GM12878 (cell line): ENCODE measurements around the gene ASNSD1. TPM values are rescaled to one million over a fixed set of nuclear protein-coding genes. Genes with fewer than 3 reads are reported as not detected.

Experiments
- ATAC-seq: fragments of 200-7000 bp; cut with Tn5 transposase; 3 replicates; pipeline ENCODE4 v1.9.1; 2020; ENCODE audit warnings: mild to moderate bottlenecking, moderate library complexity
- BruUV-seq: library from RNA; stranded (reverse); fragments of 400-500 nt; replicated peaks from 2 replicates; lab custom pipeline; 2021; lab: Mats Ljungman, UMichigan
- CTCF ChIA-PET: fragments of 300-600 bp; sonication (Branson Sonifier 250); formaldehyde crosslinking; extraction: SDS; loops from one replicate; lab custom pipeline; 2021; ENCODE audit warnings: inconsistent platforms; lab: Yijun Ruan, JAX
- POLR2A ChIA-PET: fragments of 350-600 bp; formaldehyde crosslinking; extraction: SDS; loops from one replicate; lab custom pipeline; 2021; ENCODE audit warnings: inconsistent platforms; lab: Charles Lee
- RAD21 ChIA-PET: fragments of 300-600 bp; sonication (Branson Sonifier 250); formaldehyde crosslinking; loops from one replicate; lab custom pipeline; 2023; ENCODE audit warnings: antibody characterized with exemption; ENCODE audit not compliant: unreplicated experiment; lab: Charles Lee
- SMC1A ChIA-PET: fragments of 300-600 bp; sonication (Branson Sonifier 250); formaldehyde crosslinking; loops from one replicate; lab custom pipeline; 2023; ENCODE audit not compliant: unreplicated experiment, uncharacterized antibody; lab: Charles Lee
- DNase-seq: peaks from one replicate; pipeline ENCODE4 v3.0.0-alpha.2; 2011; ENCODE audit warnings: low read depth, low spot score
- FAIRE-seq: peaks from 3 replicates; lab custom pipeline; 2011; peaks lifted over from hg19 to GRCh38; lab: Jason Lieb, UNC
- H2AFZ ChIP-seq: 2 replicates; pipeline ENCODE4 v1.6.0; 2011; ENCODE audit warnings: low read depth, low read length, control low read depth; ENCODE audit not compliant: control insufficient read depth
- H3K27ac ChIP-seq: 2 replicates; pipeline ENCODE4 v1.5.1; 2011; ENCODE audit warnings: control low read depth; ENCODE audit not compliant: control insufficient read depth, insufficient read depth
- H3K27me3 ChIP-seq, 2 experiments: replicated peaks in 1 of 2; 2 replicates each; pipeline versions ENCODE4 v1.6.0 to v1.6.1; 2011; ENCODE audit warnings: low read length in 1 of 2; ENCODE audit not compliant: control insufficient read depth in 2 of 2, insufficient read depth in 2 of 2
- H3K36me3 ChIP-seq, 2 experiments: 2 replicates each; pipeline ENCODE4 v1.5.1; 2011; ENCODE audit warnings: low read length in 1 of 2; ENCODE audit not compliant: control insufficient read depth in 2 of 2, insufficient read depth in 2 of 2
- H3K4me1 ChIP-seq: 2 replicates; pipeline ENCODE4 v1.6.1; 2011; ENCODE audit warnings: mild to moderate bottlenecking, low read length, moderate library complexity, mixed read lengths; ENCODE audit not compliant: control insufficient read depth, insufficient read depth
- H3K4me2 ChIP-seq: 2 replicates; pipeline ENCODE4 v1.6.0; 2011; ENCODE audit warnings: control low read depth; ENCODE audit not compliant: control insufficient read depth, insufficient read depth
- H3K4me3 ChIP-seq: fragments of 200-600 bp; sonication (generic); 2 replicates; pipeline ENCODE4 v1.5.1; 2016
- H3K79me2 ChIP-seq: 2 replicates; pipeline ENCODE4 v1.6.0; 2011; ENCODE audit warnings: low read length; ENCODE audit not compliant: control insufficient read depth, insufficient read depth
- H3K9ac ChIP-seq: 2 replicates; pipeline ENCODE4 v1.8.0; 2011; ENCODE audit warnings: low read length, control low read depth, mixed read lengths; ENCODE audit not compliant: control insufficient read depth, insufficient read depth
- H3K9me3 ChIP-seq: replicated peaks from 3 replicates; pipeline ENCODE4 v1.5.1; 2011; ENCODE audit warnings: mild to moderate bottlenecking, low read length; ENCODE audit not compliant: control insufficient read depth, insufficient read depth
- H4K20me1 ChIP-seq: 2 replicates; pipeline ENCODE4 v1.6.0; 2011; ENCODE audit not compliant: control insufficient read depth, insufficient read depth
- CBFB ChIP-seq: IDR thresholded peaks from 2 replicates; pipeline ENCODE4 v1.6.1; 2016; ENCODE audit warnings: antibody characterized with exemption, low read depth
- CTCF ChIP-seq, 3 experiments: IDR thresholded peaks in 2 of 3; conservative IDR thresholded peaks in 1 of 3; 2 replicates each; pipeline ENCODE4 v1.5.1; 2011; ENCODE audit warnings: low read depth in 3 of 3, low read length in 3 of 3, mild to moderate bottlenecking in 3 of 3, control low read depth in 2 of 3, moderate library complexity in 2 of 3, inconsistent platforms in 1 of 3, mixed read lengths in 1 of 3; ENCODE audit not compliant: control insufficient read depth in 2 of 3, insufficient read depth in 1 of 3; ENCODE audit errors: extremely low read depth in 1 of 3
- HDAC6 ChIP-seq: fragments of 200-600 bp; sonication (generic); IDR thresholded peaks from one replicate; pipeline ENCODE4 v1.8.0; 2017; ENCODE audit warnings: antibody characterized with exemption; ENCODE audit not compliant: unreplicated experiment
- POU2F2 ChIP-seq: IDR thresholded peaks from 3 replicates; pipeline ENCODE4 v1.6.1; 2011; ENCODE audit warnings: low read depth, mild to moderate bottlenecking, low read length, borderline replicate concordance
- RAD51 ChIP-seq: fragments of 450-650 bp; IDR thresholded peaks from 2 replicates; pipeline ENCODE4 v1.6.1; 2016; ENCODE audit warnings: moderate library complexity, mild to moderate bottlenecking, inconsistent platforms
- REST ChIP-seq: IDR thresholded peaks from 2 replicates; pipeline ENCODE4 v1.6.1; 2012; ENCODE audit warnings: mild to moderate bottlenecking, low read depth, low read length
- ZBTB40 ChIP-seq: fragments of 450-650 bp; IDR thresholded peaks from 2 replicates; pipeline ENCODE4 v1.6.1; 2016; ENCODE audit warnings: mild to moderate bottlenecking, moderate library complexity, borderline replicate concordance
- ZNF592 ChIP-seq: fragments of 450-650 bp; IDR thresholded peaks from 2 replicates; pipeline ENCODE4 v1.6.1; 2017; ENCODE audit warnings: mild to moderate bottlenecking, moderate library complexity
- ZNF622 ChIP-seq: fragments of 450-650 bp; IDR thresholded peaks from 2 replicates; pipeline ENCODE4 v1.6.1; 2017; ENCODE audit warnings: mild to moderate bottlenecking, inconsistent platforms
- WGBS: methylation state at CpG from one replicate; pipeline ENCODE4 v1.1.6; 2016; ENCODE audit warnings: low lambda C conversion rate; ENCODE audit not compliant: insufficient replicate concordance, insufficient coverage; ENCODE audit errors: missing lambda C conversion rate; 5-methylcytosine and 5-hydroxymethylcytosine counted together
- in situ Hi-C: fragments of 300-500 bp; cut with MboI; formaldehyde crosslinking; loops from 9 replicates; pipeline ENCODE4 v1.14.3; 2018; ENCODE audit warnings: mixed read lengths
- intact Hi-C: fragments of 100-400 bp; cut with micrococcal nuclease; formaldehyde crosslinking; loops from one replicate; pipeline ENCODE4 v1.14.2; 2022; ENCODE audit not compliant: unreplicated experiment
- polyA plus RNA-seq, 11 experiments: library from polyadenylated mRNA; depleted of rRNA in 4 of 11; unstranded in 6 of 11; stranded (reverse) in 5 of 11; fragments of >200 nt; fragmentation: Nextera tagmentation in 4 of 11; fragmentation: Illumina TruSeq in 1 of 11; extraction: Ambion mirVana in 4 of 11; extraction: Trizol in 1 of 11; gene quantifications; 1 replicate in 1 of 11; 2 replicates in 10 of 11; pipeline versions ENCODE4 v1.2.1 to v1.2.3, GENCODE V29; 2011 to 2016; ENCODE audit warnings: inconsistent platforms in 2 of 11, missing spikeins in 2 of 11, low read depth in 1 of 11
- total RNA-seq, 4 experiments: library from RNA; depleted of rRNA in 3 of 4; stranded (reverse); fragments of >200 nt in 3 of 4; fragmentation: Illumina TruSeq in 1 of 4; extraction: Trizol in 1 of 4; gene quantifications; 2 replicates each; pipeline versions ENCODE4 v1.2.1 to v1.2.3, GENCODE V29; 2013 to 2021

Gene ASNSD1
- total and polyA plus RNA-seq, 10 of the 15 experiments (the other 5 are each of a cell fraction or from before 2014, with no cell fraction given): 39.1 to 89.8 (median 72.1) TPM

- POLR2A ChIA-PET: no interaction called here
- TF ChIP-seq RAD51 (no peak), REST (no peak), ZNF622 (no peak), CTCF (IDR thresholded peaks at IDR 0.05 in 2 of 3, conservative IDR thresholded peaks at IDR 0.05 in 1 of 3; ENCODE audit: control insufficient read depth in 2 of 3, extremely low read depth in 1 of 3, insufficient read depth in 1 of 3, low read depth in 3 of 3, low read length in 3 of 3) (peak in 2 of 3 experiments; percentile 26 to 29; a peak in 4 of 6 replicates), CBFB (no peak), ZBTB40 (no peak), HDAC6 (no peak), POU2F2 (no peak), ZNF592 (no peak)
Observed at GRCh38 chr2:189633392-189633811, 27.9 kb upstream of the ASNSD1 start.

More at GRCh38 chr2:189633392-189633811, 27.9 kb upstream of the ASNSD1 start:
- Histone ChIP-seq H3K4me3 (no peak overlapping the region), H2AFZ (no peak overlapping the region), H3K4me2 (no peak overlapping the region), H3K27me3 (no peaks in the 10 kb centered on the region), H3K79me2 (no peaks in the 10 kb centered on the region), H3K27ac (no peak overlapping the region), H3K9ac (no peak overlapping the region), H4K20me1 (no peaks in the 10 kb centered on the region), H3K9me3 (no peaks in the 10 kb centered on the region; the same call in 2 of the 3 replicates), H3K4me1 (no peaks in the 10 kb centered on the region), H3K36me3 (no peaks in the 10 kb centered on the region)
- in situ Hi-C loops (no loop called here), intact Hi-C loops (loop anchor here (5.0 kb wide), 1 partner anchor 166 kb away; no protein-coding TSS in a partner anchor)
- no TSS peak for BruUV-seq
- ChIA-PET RAD21 (no interaction called here), CTCF (no interaction called here), SMC1A (interaction anchor here (0.8 to 1.6 kb wide), 3 partner anchors 10 to 170 kb away, joined by 3 to 4 read pairs (median 3); no protein-coding TSS in a partner anchor)
- FAIRE-seq (no peak), ATAC-seq (peak; percentile 66), DNase-seq (no peak)
- 75% methylated on average over 5 of the region's 5 CpGs for WGBS
